Keratinocyte (primary cell): Measurements from ENCODE around the gene ZNF787. TPM values are rescaled to one million over a fixed set of nuclear protein-coding genes. Genes with fewer than 3 reads are reported as not detected.
A peak's percentile ranks its signal among the peaks of the same experiment; 100 is the strongest.

Experiments used
- DNase-seq: peaks from one replicate; pipeline ENCODE4 v3.0.0-alpha.2; 2011; ENCODE audit warnings: low read depth, missing footprints, low spot score
- FAIRE-seq: peaks from 2 replicates; lab custom pipeline; 2011; peaks lifted over from hg19 to GRCh38; lab: Jason Lieb, UNC
- H2AFZ ChIP-seq: 2 replicates; pipeline ENCODE4 v1.6.0; 2012; ENCODE audit warnings: low read length, control low read depth, inconsistent platforms; ENCODE audit not compliant: control insufficient read depth
- H3K27ac ChIP-seq: 2 replicates; pipeline ENCODE4 v1.5.1; 2011; ENCODE audit warnings: low read length; ENCODE audit not compliant: control insufficient read depth, insufficient read depth
- H3K27me3 ChIP-seq: 3 replicates; pipeline ENCODE4 v1.6.0; 2011; ENCODE audit warnings: low read length; ENCODE audit not compliant: control insufficient read depth, insufficient read depth; ENCODE audit errors: extremely low read depth
- H3K36me3 ChIP-seq, 2 experiments: 2 replicates in 1 of 2; 3 replicates in 1 of 2; pipeline ENCODE4 v1.5.1; 2011; ENCODE audit warnings: low read length in 2 of 2, mild to moderate bottlenecking in 1 of 2; ENCODE audit not compliant: control insufficient read depth in 2 of 2, insufficient read depth in 2 of 2; ENCODE audit errors: extremely low read depth in 1 of 2
- H3K4me1 ChIP-seq: 3 replicates; pipeline ENCODE4 v1.5.1; 2011; ENCODE audit warnings: low read length; ENCODE audit not compliant: control insufficient read depth, insufficient read depth; ENCODE audit errors: extremely low read depth
- H3K4me2 ChIP-seq: 3 replicates; pipeline ENCODE4 v1.6.0; 2011; ENCODE audit warnings: low read depth, low read length; ENCODE audit not compliant: control insufficient read depth, insufficient read depth; ENCODE audit errors: extremely low read depth
- H3K4me3 ChIP-seq, 3 experiments: fragments of 200-600 bp in 1 of 3; sonication (generic) in 1 of 3; 2 replicates in 2 of 3; 3 replicates in 1 of 3; pipeline ENCODE4 v1.5.1; 2011 to 2016; ENCODE audit warnings: low read length in 3 of 3, mild to moderate bottlenecking in 3 of 3, control low read depth in 2 of 3, inconsistent platforms in 1 of 3, low read depth in 1 of 3, mixed read lengths in 1 of 3, mixed run types in 1 of 3, moderate library complexity in 1 of 3; ENCODE audit not compliant: control insufficient read depth in 2 of 3, insufficient read depth in 2 of 3; ENCODE audit errors: extremely low read depth in 1 of 3
- H3K79me2 ChIP-seq: 2 replicates; pipeline ENCODE4 v1.6.0; 2012; ENCODE audit warnings: low read length; ENCODE audit not compliant: control insufficient read depth, insufficient read depth
- H3K9ac ChIP-seq: 3 replicates; pipeline ENCODE4 v1.6.0; 2011; ENCODE audit warnings: low read length; ENCODE audit not compliant: control insufficient read depth, insufficient read depth; ENCODE audit errors: extremely low read depth
- H3K9me1 ChIP-seq: 3 replicates; pipeline ENCODE4 v1.6.0; 2011; ENCODE audit warnings: low read length; ENCODE audit not compliant: control insufficient read depth, insufficient read depth; ENCODE audit errors: extremely low read depth
- H3K9me3 ChIP-seq: 2 replicates; pipeline ENCODE4 v1.5.1; 2012; ENCODE audit warnings: low read depth, low read length; ENCODE audit not compliant: control insufficient read depth
- H4K20me1 ChIP-seq: 3 replicates; pipeline ENCODE4 v1.6.0; 2011; ENCODE audit warnings: low read length; ENCODE audit not compliant: control insufficient read depth, insufficient read depth; ENCODE audit errors: extremely low read depth
- CTCF ChIP-seq, 3 experiments: IDR thresholded peaks in 1 of 3; conservative IDR thresholded peaks in 1 of 3; optimal IDR thresholded peaks in 1 of 3; 2 replicates in 2 of 3; 3 replicates in 1 of 3; pipeline versions ENCODE3 to v1.5.1; 2011; ENCODE audit warnings: low read length in 3 of 3, mild to moderate bottlenecking in 3 of 3, moderate library complexity in 2 of 3, control low read depth in 1 of 3, inconsistent platforms in 1 of 3; ENCODE audit not compliant: insufficient read depth in 2 of 3; ENCODE audit errors: extremely low read depth in 1 of 3
- EZH2 ChIP-seq: IDR thresholded peaks from one replicate; pipeline ENCODE4 v1.6.1; 2012; ENCODE audit warnings: inconsistent platforms, mild to moderate bottlenecking, low read length, moderate library complexity
- dilution Hi-C: fragments of 300-500 bp; cut with MboI; formaldehyde crosslinking; loops from one replicate; pipeline ENCODE4 v1.7.0; 2020; ENCODE audit warnings: low sequenced_read_pairs; ENCODE audit not compliant: extremely low pct_ligation_motif_present
- polyA plus RNA-seq, 5 experiments: library from polyadenylated mRNA; depleted of rRNA in 3 of 5; stranded (reverse) in 3 of 5; stranded (forward) in 1 of 5; unstranded in 1 of 5; fragments of >200 nt; gene quantifications; 1 replicate in 1 of 5; 2 replicates in 3 of 5; 3 replicates in 1 of 5; pipeline versions ENCODE4 v1.2.1 to v1.2.3, GENCODE V29; 2011 to 2012; ENCODE audit warnings: missing spikeins in 2 of 5, low read depth in 1 of 5, low replicate concordance in 1 of 5

The ZNF787 gene
- polyA plus RNA-seq, 1 donor (not counting 4 experiments of a cell fraction or from before 2014, with no cell fraction given), result 5.6 TPM

- H3K9me1 ChIP-seq, result no peaks in the 10 kb centered on the region
- peaks cover 80% of the 10 kb centered on the region for H3K79me2 ChIP-seq
- H4K20me1 ChIP-seq, result peaks cover 28% of the 10 kb centered on the region
- H3K9me3 ChIP-seq, result no peaks in the 10 kb centered on the region
- no peak overlapping the region for H3K4me3 ChIP-seq
- DNase-seq (no peak), FAIRE-seq (no peak)
- H3K36me3 ChIP-seq, result peaks cover 12 to 14% of the 10 kb centered on the region in 2 experiments
- TF ChIP-seq EZH2 (no peak), CTCF (optimal IDR thresholded peaks at IDR 0.05 in 1 of 3, IDR thresholded peaks at IDR 0.05 in 1 of 3, conservative IDR thresholded peaks at IDR 0.05 in 1 of 3; ENCODE audit: extremely low read depth in 1 of 3, insufficient read depth in 2 of 3, low read length in 3 of 3) (peak; percentile 58 to 87 (median 86))
- no peak overlapping the region for H2AFZ ChIP-seq
- H3K27me3 ChIP-seq, result no peaks in the 10 kb centered on the region
- H3K4me2 ChIP-seq, result peak overlapping the region; percentile 16
- peaks cover 15% of the 10 kb centered on the region for H3K4me1 ChIP-seq
- H3K27ac ChIP-seq, result peak overlapping the region; percentile 36
- H3K9ac ChIP-seq, result no peak overlapping the region
- dilution Hi-C loops, result no loop called here
These were observed 15.9 kb downstream of the ZNF787 start for GRCh38 chr19:56105090-56105701.

- dilution Hi-C loops, result no loop called here
- Histone ChIP-seq H3K4me2 (no peak overlapping the region), H3K9me3 (no peaks in the 10 kb centered on the region), H2AFZ (no peak overlapping the region), H3K9me1 (no peaks in the 10 kb centered on the region), H3K36me3 (peaks cover 12 to 17% of the 10 kb centered on the region in 2 experiments), H3K79me2 (peaks cover 81% of the 10 kb centered on the region), H3K9ac (no peak overlapping the region), H3K4me3 (no peak overlapping the region), H3K27me3 (no peaks in the 10 kb centered on the region), H4K20me1 (peaks cover 27% of the 10 kb centered on the region), H3K27ac (no peak overlapping the region), H3K4me1 (peaks cover 15% of the 10 kb centered on the region)
- FAIRE-seq, result no peak
- TF ChIP-seq EZH2 (no peak), CTCF (optimal IDR thresholded peaks at IDR 0.05 in 1 of 3, IDR thresholded peaks at IDR 0.05 in 1 of 3, conservative IDR thresholded peaks at IDR 0.05 in 1 of 3; ENCODE audit: extremely low read depth in 1 of 3, insufficient read depth in 2 of 3, low read length in 3 of 3) (no peak)
- DNase-seq, result no peak
These were observed 16.7 kb downstream of the ZNF787 start for GRCh38 chr19:56104423-56104822.
